ENCODE data around the gene BFSP2. TPM values are rescaled to one million over a fixed set of nuclear protein-coding genes. Genes with fewer than 3 reads are reported as not detected.

Gene BFSP2
- total and polyA plus RNA-seq, 2 experiments from 2014 or later = not detected

- no peaks in the 10 kb centered on the region for H3K9me2 ChIP-seq (replicated peaks; ENCODE audit: insufficient read depth)
- H3K79me2 ChIP-seq = no peaks in the 10 kb centered on the region
- H4K20me1 ChIP-seq (ENCODE audit: insufficient read depth, poor library complexity, severe bottlenecking) = no peaks in the 10 kb centered on the region
- H2AFZ ChIP-seq = no peak overlapping the region
- H3K36me3 ChIP-seq (replicated peaks; ENCODE audit: insufficient read depth, low read depth) = no peaks in the 10 kb centered on the region
- H3K27me3 ChIP-seq = no peaks in the 10 kb centered on the region
- no peak for DNase-seq (ENCODE audit: low spot score)
- no peaks in the 10 kb centered on the region for H3K4me1 ChIP-seq (ENCODE audit: insufficient read depth)
- H3K9me3 ChIP-seq (ENCODE audit: low read depth) = peaks cover 7% of the 10 kb centered on the region
- 96% methylated on average over 2 of the region's 2 CpGs for WGBS (ENCODE audit: low lambda C conversion rate, missing lambda C conversion rate)
- H3K4me2 ChIP-seq = no peak overlapping the region
- no peak for TF ChIP-seq CTCF (IDR thresholded peaks at IDR 0.05; ENCODE audit: poor library complexity)
- TF ChIP-seq EZH2phosphoT487 (IDR thresholded peaks at IDR 0.05; ENCODE audit: low read depth, severe bottlenecking, unreplicated experiment) = no peak
- no peak for TF ChIP-seq EZH2 (IDR thresholded peaks at IDR 0.05; ENCODE audit: borderline replicate concordance)
- H3K27ac ChIP-seq = no peak overlapping the region
- no peak overlapping the region for H3K4me3 ChIP-seq
Measured at GRCh38 chr3:133361011-133361410, 38.8 kb upstream of the BFSP2 start.

- Histone ChIP-seq H3K36me3 (replicated peaks; ENCODE audit: insufficient read depth, low read depth) (no peaks in the 10 kb centered on the region), H3K9me3 (ENCODE audit: low read depth) (peaks cover 3% of the 10 kb centered on the region), H3K4me2 (no peak overlapping the region), H2AFZ (no peak overlapping the region), H3K79me2 (no peaks in the 10 kb centered on the region), H3K4me3 (no peak overlapping the region), H3K27ac (no peak overlapping the region), H3K4me1 (ENCODE audit: insufficient read depth) (no peaks in the 10 kb centered on the region), H4K20me1 (ENCODE audit: insufficient read depth, poor library complexity, severe bottlenecking) (no peaks in the 10 kb centered on the region), H3K9me2 (replicated peaks; ENCODE audit: insufficient read depth) (no peaks in the 10 kb centered on the region), H3K27me3 (no peaks in the 10 kb centered on the region)
- no peak for DNase-seq (ENCODE audit: low spot score)
- TF ChIP-seq EZH2 (IDR thresholded peaks at IDR 0.05; ENCODE audit: borderline replicate concordance) (no peak), CTCF (IDR thresholded peaks at IDR 0.05; ENCODE audit: poor library complexity) (no peak), EZH2phosphoT487 (IDR thresholded peaks at IDR 0.05; ENCODE audit: low read depth, severe bottlenecking, unreplicated experiment) (no peak)
- WGBS (ENCODE audit: low lambda C conversion rate, missing lambda C conversion rate) = 89% methylated on average over 4 of the region's 4 CpGs
Measured at GRCh38 chr3:133361435-133361834, 38.4 kb upstream of the BFSP2 start.

GRCh38 chr3:133362539-133362938, 37.3 kb upstream of the BFSP2 start:
- Histone ChIP-seq H2AFZ (no peak overlapping the region), H3K9me2 (replicated peaks; ENCODE audit: insufficient read depth) (no peaks in the 10 kb centered on the region), H3K36me3 (replicated peaks; ENCODE audit: insufficient read depth, low read depth) (no peaks in the 10 kb centered on the region), H3K79me2 (no peaks in the 10 kb centered on the region), H3K9me3 (ENCODE audit: low read depth) (no peaks in the 10 kb centered on the region), H3K4me1 (ENCODE audit: insufficient read depth) (no peaks in the 10 kb centered on the region), H3K4me2 (no peak overlapping the region), H3K27me3 (no peaks in the 10 kb centered on the region), H4K20me1 (ENCODE audit: insufficient read depth, poor library complexity, severe bottlenecking) (no peaks in the 10 kb centered on the region), H3K4me3 (no peak overlapping the region), H3K27ac (no peak overlapping the region)
- WGBS (ENCODE audit: low lambda C conversion rate, missing lambda C conversion rate) = 87% methylated on average over 4 of the region's 4 CpGs
- TF ChIP-seq EZH2 (IDR thresholded peaks at IDR 0.05; ENCODE audit: borderline replicate concordance) (no peak), EZH2phosphoT487 (IDR thresholded peaks at IDR 0.05; ENCODE audit: low read depth, severe bottlenecking, unreplicated experiment) (no peak), CTCF (IDR thresholded peaks at IDR 0.05; ENCODE audit: poor library complexity) (no peak)
- no peak for DNase-seq (ENCODE audit: low spot score)

GRCh38 chr3:133364704-133365103, 35.2 kb upstream of the BFSP2 start:
- no peaks in the 10 kb centered on the region for H3K9me2 ChIP-seq (replicated peaks; ENCODE audit: insufficient read depth)
- no peak overlapping the region for H3K27ac ChIP-seq
- 95% methylated on average over 4 of the region's 4 CpGs for WGBS (ENCODE audit: low lambda C conversion rate, missing lambda C conversion rate)

More at GRCh38 chr3:133364704-133365103, 35.2 kb upstream of the BFSP2 start:
- DNase-seq (ENCODE audit: low spot score) = no peak
- Histone ChIP-seq H3K4me1 (ENCODE audit: insufficient read depth) (no peaks in the 10 kb centered on the region), H3K79me2 (no peaks in the 10 kb centered on the region), H3K4me3 (no peak overlapping the region), H4K20me1 (ENCODE audit: insufficient read depth, poor library complexity, severe bottlenecking) (no peaks in the 10 kb centered on the region), H3K36me3 (replicated peaks; ENCODE audit: insufficient read depth, low read depth) (no peaks in the 10 kb centered on the region), H3K4me2 (no peak overlapping the region), H2AFZ (no peak overlapping the region), H3K9me3 (ENCODE audit: low read depth) (no peaks in the 10 kb centered on the region), H3K27me3 (no peaks in the 10 kb centered on the region)
- no peak for TF ChIP-seq CTCF (IDR thresholded peaks at IDR 0.05; ENCODE audit: poor library complexity)
- TF ChIP-seq EZH2 (IDR thresholded peaks at IDR 0.05; ENCODE audit: borderline replicate concordance) = no peak
- TF ChIP-seq EZH2phosphoT487 (IDR thresholded peaks at IDR 0.05; ENCODE audit: low read depth, severe bottlenecking, unreplicated experiment) = no peak
